CD4-positive, alpha-beta T cell (primary cell): ENCODE measurements around the gene KRTAP4-3. TPM values are rescaled to one million over a fixed set of nuclear protein-coding genes. Genes with fewer than 3 reads are reported as not detected.

Source experiments
- ATAC-seq: fragments of 200-7000 bp; cut with Tn5 transposase; one replicate; pipeline ENCODE4 v1.10.0; 2022; ENCODE audit warnings: mild to moderate bottlenecking; ENCODE audit not compliant: poor library complexity
- CTCF ChIA-PET: fragments of 350-600 bp; sonication (Branson Sonifier 250); formaldehyde crosslinking; loops from one replicate; lab custom pipeline; 2021; ENCODE audit warnings: antibody characterized with exemption, inconsistent platforms; lab: Charles Lee
- POLR2A ChIA-PET: fragments of 350-600 bp; sonication (Branson Sonifier 250); formaldehyde crosslinking; loops from one replicate; lab custom pipeline; 2021; ENCODE audit warnings: antibody characterized with exemption, inconsistent platforms; lab: Charles Lee
- DNase-seq, 14 experiments: peaks; one replicate each; pipeline ENCODE4 v3.0.0-alpha.2; 2013 to 2020; ENCODE audit warnings: mixed read lengths in 2 of 14
- H3K27ac ChIP-seq, 2 donors: one replicate each; pipeline versions ENCODE4 v1.5.1 to v1.7.0; 2013; ENCODE audit warnings: low read length in 2 of 2, low read depth in 1 of 2, mild to moderate bottlenecking in 1 of 2
- H3K27me3 ChIP-seq, 2 experiments: 1 replicate in 1 of 2; 2 replicates in 1 of 2; pipeline versions ENCODE4 v1.6.1 to v1.7.0; 2013; ENCODE audit warnings: low read length in 2 of 2, control low read depth in 1 of 2, mild to moderate bottlenecking in 1 of 2, moderate library complexity in 1 of 2; ENCODE audit not compliant: insufficient read depth in 2 of 2, control insufficient read depth in 1 of 2
- H3K36me3 ChIP-seq: one replicate; pipeline ENCODE4 v1.6.1; 2013; ENCODE audit warnings: low read length, control low read depth; ENCODE audit not compliant: insufficient read depth
- H3K4me1 ChIP-seq: one replicate; pipeline ENCODE4 v1.6.1; 2013; ENCODE audit warnings: low read length, control low read depth; ENCODE audit not compliant: insufficient read depth
- H3K4me3 ChIP-seq: one replicate; pipeline ENCODE4 v1.5.1; 2013; ENCODE audit warnings: mild to moderate bottlenecking, low read length, moderate library complexity
- H3K9me3 ChIP-seq, 2 experiments: 1 replicate in 1 of 2; 2 replicates in 1 of 2; pipeline versions ENCODE4 v1.6.1 to v1.7.0; 2013; ENCODE audit warnings: low read length in 2 of 2, mild to moderate bottlenecking in 2 of 2, control low read depth in 1 of 2, moderate library complexity in 1 of 2; ENCODE audit not compliant: control insufficient read depth in 1 of 2, insufficient read depth in 1 of 2
- H3K27ac Mint-ChIP-seq: one replicate; pipeline ENCODE4 v1.8.0; 2020; ENCODE audit warnings: mixed read lengths
- H3K27me3 Mint-ChIP-seq: one replicate; pipeline ENCODE4 v1.8.0; 2021; ENCODE audit warnings: mixed read lengths
- H3K36me3 Mint-ChIP-seq: one replicate; pipeline ENCODE4 v1.8.0; 2021; ENCODE audit warnings: low read depth, mixed read lengths
- H3K4me1 Mint-ChIP-seq: one replicate; pipeline ENCODE4 v1.8.0; 2021; ENCODE audit warnings: low read depth, mixed read lengths
- H3K4me3 Mint-ChIP-seq: one replicate; pipeline ENCODE4 v1.8.0; 2020; ENCODE audit warnings: mild to moderate bottlenecking, mixed read lengths
- H3K9me3 Mint-ChIP-seq: one replicate; pipeline ENCODE4 v1.8.0; 2020; ENCODE audit warnings: mixed read lengths
- intact Hi-C, 2 experiments: fragments of 100-400 bp; cut with DNase I in 1 of 2; cut with micrococcal nuclease in 1 of 2; formaldehyde crosslinking; loops; one replicate each; pipeline versions ENCODE4 v1.15.1 to v1.9.0; 2023 to 2025; cut with DNase I, micrococcal nuclease
- total RNA-seq, 174 experiments: library from RNA in 2 of 174; stranded (reverse) in 2 of 174; gene quantifications; one replicate each; pipeline ENCODE4 v1.2.3 and lab custom pipeline; 2021 to 2026
- TF ChIP-seq, protein P1 (sequence below): fragments of 200-600 bp; IDR thresholded peaks from one replicate; pipeline ENCODE4 v1.8.0; 2022; ENCODE audit warnings: antibody characterized with exemption, mild to moderate bottlenecking

Gene KRTAP4-3
- total RNA-seq, 2 experiments from 2014 or later = not detected

DNA sequence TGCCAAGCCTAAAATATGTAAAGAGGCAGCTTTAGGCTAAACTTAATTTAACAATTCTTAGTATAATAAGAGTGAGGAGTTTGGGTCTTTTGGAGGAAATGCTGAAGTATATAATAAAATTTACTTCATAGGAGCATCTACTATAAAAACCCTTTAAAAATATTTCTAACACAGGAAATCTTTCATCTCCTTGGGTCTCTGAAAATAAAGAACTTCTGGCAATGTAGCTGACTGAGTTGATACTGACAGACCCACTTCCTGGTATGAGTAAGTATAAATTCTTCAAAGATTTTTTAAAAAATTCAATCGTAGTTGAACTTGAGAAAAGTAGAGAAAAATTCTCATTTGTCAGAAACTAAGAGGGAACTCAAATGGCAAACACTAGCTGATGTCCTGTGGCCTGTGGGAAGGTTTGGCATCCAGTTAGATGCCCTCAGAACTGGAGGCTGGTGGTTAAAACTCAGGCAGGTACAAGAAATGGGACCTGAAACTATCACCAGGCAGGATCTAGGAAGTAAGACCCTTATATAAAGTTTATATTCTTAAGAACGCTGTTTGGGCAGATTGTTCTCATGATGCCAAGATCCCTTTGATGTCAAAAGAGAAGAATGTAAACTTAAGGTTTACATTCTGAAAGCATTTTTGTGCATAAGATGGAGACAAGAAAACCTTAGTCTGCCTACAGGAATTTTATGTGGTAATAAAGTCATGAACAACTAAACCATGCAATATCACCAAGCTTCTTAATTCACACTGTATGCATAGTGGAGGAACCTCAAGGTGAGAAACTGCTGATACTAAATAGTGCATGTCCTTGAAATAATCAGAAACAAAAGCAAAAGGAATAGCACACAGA is 33.9 kb downstream of the KRTAP4-3 start:
- no peak overlapping the region for H3K4me3 Mint-ChIP-seq
- no peaks in the 10 kb centered on the region for H3K27me3 ChIP-seq
- H3K9me3 Mint-ChIP-seq = peaks cover 3% of the 10 kb centered on the region
- peaks cover 5% of the 10 kb centered on the region for H3K4me1 ChIP-seq
- H3K27me3 Mint-ChIP-seq = no peaks in the 10 kb centered on the region
- no peaks in the 10 kb centered on the region for H3K9me3 ChIP-seq
- TF ChIP-seq, protein P1, sequence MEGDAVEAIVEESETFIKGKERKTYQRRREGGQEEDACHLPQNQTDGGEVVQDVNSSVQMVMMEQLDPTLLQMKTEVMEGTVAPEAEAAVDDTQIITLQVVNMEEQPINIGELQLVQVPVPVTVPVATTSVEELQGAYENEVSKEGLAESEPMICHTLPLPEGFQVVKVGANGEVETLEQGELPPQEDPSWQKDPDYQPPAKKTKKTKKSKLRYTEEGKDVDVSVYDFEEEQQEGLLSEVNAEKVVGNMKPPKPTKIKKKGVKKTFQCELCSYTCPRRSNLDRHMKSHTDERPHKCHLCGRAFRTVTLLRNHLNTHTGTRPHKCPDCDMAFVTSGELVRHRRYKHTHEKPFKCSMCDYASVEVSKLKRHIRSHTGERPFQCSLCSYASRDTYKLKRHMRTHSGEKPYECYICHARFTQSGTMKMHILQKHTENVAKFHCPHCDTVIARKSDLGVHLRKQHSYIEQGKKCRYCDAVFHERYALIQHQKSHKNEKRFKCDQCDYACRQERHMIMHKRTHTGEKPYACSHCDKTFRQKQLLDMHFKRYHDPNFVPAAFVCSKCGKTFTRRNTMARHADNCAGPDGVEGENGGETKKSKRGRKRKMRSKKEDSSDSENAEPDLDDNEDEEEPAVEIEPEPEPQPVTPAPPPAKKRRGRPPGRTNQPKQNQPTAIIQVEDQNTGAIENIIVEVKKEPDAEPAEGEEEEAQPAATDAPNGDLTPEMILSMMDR = no peak
- POLR2A ChIA-PET = interaction anchor here (1.2 to 1.5 kb wide), 2 partner anchors 174 to 188 kb away, joined by 3 to 7 read pairs; partner anchors contain the start of gene KRTAP16-1
- intact Hi-C loops = no loop called here
- peak overlapping the region in 1 of 2 donors; percentile 39 for H3K27ac ChIP-seq
- no peak overlapping the region for H3K4me3 ChIP-seq
- peaks cover 38% of the 10 kb centered on the region for H3K4me1 Mint-ChIP-seq
- ATAC-seq (peak; percentile 34), DNase-seq (peak in 2 of 14 experiments; percentile 5 to 15)
- H3K36me3 Mint-ChIP-seq = no peaks in the 10 kb centered on the region
- no peaks in the 10 kb centered on the region for H3K36me3 ChIP-seq
- CTCF ChIA-PET = interaction anchor here (0.6 kb wide), 1 partner anchor 1927 kb away, joined by 3 read pairs; no protein-coding TSS in a partner anchor
- peak overlapping the region; percentile 25 for H3K27ac Mint-ChIP-seq

GRCh38 chr17:41131979-41132378 is 36.0 kb downstream of the KRTAP4-3 start:
- no peak overlapping the region for H3K4me3 Mint-ChIP-seq
- no peak overlapping the region for H3K27ac ChIP-seq
- H3K36me3 Mint-ChIP-seq = no peaks in the 10 kb centered on the region
- H3K27ac Mint-ChIP-seq = no peak overlapping the region
- DNase-seq = no peak
- H3K36me3 ChIP-seq = no peaks in the 10 kb centered on the region
- no peak for ATAC-seq
- ChIA-PET CTCF (interaction anchor here (1.2 kb wide), 1 partner anchor 191 kb away, joined by 4 read pairs; no protein-coding TSS in a partner anchor), POLR2A (no interaction called here)
- no peaks in the 10 kb centered on the region for H3K9me3 Mint-ChIP-seq
- intact Hi-C loops = no loop called here
- no peaks in the 10 kb centered on the region for H3K9me3 ChIP-seq
- H3K27me3 ChIP-seq = no peaks in the 10 kb centered on the region
- TF ChIP-seq, protein P1 = no peak
- H3K4me1 ChIP-seq = peaks cover 5% of the 10 kb centered on the region
- peaks cover 50% of the 10 kb centered on the region for H3K4me1 Mint-ChIP-seq
- H3K27me3 Mint-ChIP-seq = no peaks in the 10 kb centered on the region
- no peak overlapping the region for H3K4me3 ChIP-seq

DNA sequence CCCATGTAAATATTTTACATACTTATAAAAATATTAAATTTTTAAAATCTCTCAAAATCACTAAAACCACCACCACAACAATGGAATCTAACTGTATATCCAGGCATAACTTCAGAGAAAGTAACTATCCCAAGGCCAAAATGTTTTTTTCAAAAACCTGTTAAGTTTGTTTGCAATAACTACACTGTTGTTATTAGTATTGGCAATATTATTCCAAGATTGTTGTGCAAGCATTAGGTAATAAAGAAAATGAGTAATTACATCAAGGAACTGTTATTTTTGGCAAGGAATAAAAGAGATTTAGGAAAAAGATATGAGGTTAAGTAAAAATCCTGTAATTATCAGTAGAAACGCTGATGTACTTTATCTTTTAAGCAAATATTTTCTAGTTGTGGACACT is 40.6 kb downstream of the KRTAP4-3 start:
- ChIA-PET CTCF (no interaction called here), POLR2A (no interaction called here)
- H3K27ac Mint-ChIP-seq = no peak overlapping the region
- peaks cover 21% of the 10 kb centered on the region for H3K4me1 ChIP-seq
- H3K9me3 Mint-ChIP-seq = no peaks in the 10 kb centered on the region
- no peaks in the 10 kb centered on the region for H3K9me3 ChIP-seq
- H3K27me3 Mint-ChIP-seq = no peaks in the 10 kb centered on the region
- no peaks in the 10 kb centered on the region for H3K36me3 Mint-ChIP-seq
- H3K4me1 Mint-ChIP-seq = peaks cover 79% of the 10 kb centered on the region
- DNase-seq = no peak
- intact Hi-C loops = no loop called here
- H3K27ac ChIP-seq = no peak overlapping the region
- ATAC-seq = no peak
- no peaks in the 10 kb centered on the region for H3K36me3 ChIP-seq
- no peak overlapping the region for H3K4me3 ChIP-seq
- TF ChIP-seq, protein P1 = no peak
- no peaks in the 10 kb centered on the region for H3K27me3 ChIP-seq
- H3K4me3 Mint-ChIP-seq = no peak overlapping the region
